C4-2B (cell line): ENCODE measurements around the gene OTOGL.

Source experiments
- ZFX ChIP-seq: fragments of 450-650 bp; IDR thresholded peaks from 2 replicates; pipeline ENCODE4 v1.6.1; 2017
- TF ChIP-seq, protein P1 (sequence below): fragments of 450-650 bp; conservative IDR thresholded peaks from 2 replicates; pipeline ENCODE4 v1.5.1; 2017; ENCODE audit warnings: mild to moderate bottlenecking

DNA sequence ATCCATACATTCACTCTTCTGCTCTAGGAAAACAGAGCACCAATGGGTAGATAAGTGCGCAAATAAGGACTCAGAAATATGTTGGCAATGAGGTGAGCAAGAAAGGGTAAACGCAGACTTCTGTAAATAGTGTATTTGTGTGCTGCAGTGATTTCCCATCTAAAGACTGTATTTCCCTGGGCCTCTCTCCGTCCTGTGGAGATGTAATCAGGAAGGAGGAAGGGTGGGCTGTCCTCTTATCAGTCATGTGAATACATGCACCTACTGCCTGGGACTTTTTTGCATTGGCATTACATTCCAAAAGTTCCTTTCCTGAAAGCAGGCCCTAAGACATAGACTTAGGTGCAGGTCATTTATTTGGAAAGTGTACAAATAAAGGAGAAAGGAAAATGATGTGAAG is 114.5 kb downstream of the OTOGL start:
- TF ChIP-seq, protein P1, sequence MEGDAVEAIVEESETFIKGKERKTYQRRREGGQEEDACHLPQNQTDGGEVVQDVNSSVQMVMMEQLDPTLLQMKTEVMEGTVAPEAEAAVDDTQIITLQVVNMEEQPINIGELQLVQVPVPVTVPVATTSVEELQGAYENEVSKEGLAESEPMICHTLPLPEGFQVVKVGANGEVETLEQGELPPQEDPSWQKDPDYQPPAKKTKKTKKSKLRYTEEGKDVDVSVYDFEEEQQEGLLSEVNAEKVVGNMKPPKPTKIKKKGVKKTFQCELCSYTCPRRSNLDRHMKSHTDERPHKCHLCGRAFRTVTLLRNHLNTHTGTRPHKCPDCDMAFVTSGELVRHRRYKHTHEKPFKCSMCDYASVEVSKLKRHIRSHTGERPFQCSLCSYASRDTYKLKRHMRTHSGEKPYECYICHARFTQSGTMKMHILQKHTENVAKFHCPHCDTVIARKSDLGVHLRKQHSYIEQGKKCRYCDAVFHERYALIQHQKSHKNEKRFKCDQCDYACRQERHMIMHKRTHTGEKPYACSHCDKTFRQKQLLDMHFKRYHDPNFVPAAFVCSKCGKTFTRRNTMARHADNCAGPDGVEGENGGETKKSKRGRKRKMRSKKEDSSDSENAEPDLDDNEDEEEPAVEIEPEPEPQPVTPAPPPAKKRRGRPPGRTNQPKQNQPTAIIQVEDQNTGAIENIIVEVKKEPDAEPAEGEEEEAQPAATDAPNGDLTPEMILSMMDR = no peak
- TF ChIP-seq ZFX = no peak
